HG03575 (cell line): ENCODE data around the gene CTSD.
"Not testable (repeated sequence)": the region's sequence is repeated elsewhere in the genome, so short reads cannot be mapped to it uniquely, and the experiment has no call there.

ENCODE experiments used
- ATAC-seq: cut with Tn5 transposase; IDR thresholded peaks from one replicate; pipeline ENCODE4 v1.9.1; 2021; ENCODE audit not compliant: unreplicated experiment, insufficient number of reproducible peaks, low FRiP score; ENCODE audit errors: extremely low read depth

Gene CTSD

DNA sequence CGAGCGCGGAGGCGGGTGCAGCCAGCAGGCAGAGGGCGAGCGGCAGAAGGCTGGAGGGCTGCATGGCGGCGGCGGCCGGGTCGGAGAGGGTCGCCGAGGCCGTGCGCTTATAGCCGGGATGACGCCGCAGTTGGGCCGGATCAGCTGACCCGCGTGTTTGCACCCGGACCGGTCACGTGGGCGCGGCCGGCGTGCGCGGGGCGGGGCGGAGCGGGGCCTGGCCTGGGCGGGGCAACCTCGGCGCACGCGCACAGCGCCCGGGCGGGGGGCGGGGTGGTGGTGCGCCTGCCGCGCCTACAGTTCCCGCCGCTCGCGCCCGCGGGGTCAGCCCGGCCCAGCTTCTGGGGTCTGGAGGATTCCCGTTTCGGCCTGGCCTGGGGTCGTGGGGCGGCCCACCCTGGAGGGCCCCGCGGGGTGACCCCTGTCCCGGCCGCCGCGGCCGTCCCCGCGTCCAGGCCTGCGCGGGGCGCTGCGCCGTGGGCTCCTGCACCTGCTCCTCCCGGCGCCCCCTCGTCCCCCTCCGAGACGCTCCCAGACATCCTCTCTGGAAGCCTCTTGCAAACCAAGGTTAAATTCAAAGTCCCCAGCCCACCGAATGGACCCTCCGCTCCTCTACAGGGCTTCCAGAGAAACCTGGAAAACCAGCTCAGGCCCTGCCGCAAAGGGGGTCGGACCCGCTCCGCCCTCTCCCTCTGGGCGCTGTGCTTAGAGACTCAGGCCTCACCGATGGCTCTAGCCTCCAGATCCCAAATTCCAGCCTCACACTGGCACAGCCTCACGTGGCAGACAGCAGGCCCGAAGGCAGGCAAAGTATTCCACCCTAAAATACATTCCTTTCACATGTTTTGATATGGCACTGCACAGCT lies at the start of gene CTSD:
Gene CTSD (minus strand): TSS at position 132 of the 866 bp plus-strand sequence. CDS start 68 bp downstream, at position 64.
- ATAC-seq = no peak

GRCh38 chr11:1813356-1813755 lies 49.6 kb upstream of the CTSD start:
- ATAC-seq = not testable (repeated sequence)

GRCh38 chr11:1812801-1813200 lies 49.1 kb upstream of the CTSD start:
- no peak for ATAC-seq

DNA sequence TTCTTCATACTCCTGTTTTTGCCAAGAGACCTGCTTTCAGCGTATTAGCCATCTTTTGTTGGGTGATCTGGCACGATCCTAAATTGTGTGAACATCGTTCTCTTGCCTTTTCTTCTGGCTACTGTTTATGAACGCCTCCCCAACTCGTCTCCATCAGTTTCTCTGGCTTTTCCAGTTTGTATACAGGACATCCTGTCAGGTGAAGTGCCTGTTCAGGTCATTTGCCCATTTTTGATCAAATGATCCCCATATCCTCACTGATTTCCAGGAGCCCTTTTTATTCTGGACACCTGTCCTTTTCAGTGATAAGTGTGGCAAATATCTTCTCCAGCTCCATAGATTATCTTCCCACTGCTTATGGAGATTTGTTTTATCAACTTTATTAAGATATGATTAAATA lies 48.5 kb upstream of the CTSD start:
- ATAC-seq = no peak

GRCh38 chr11:1810761-1811160 lies 47.0 kb upstream of the CTSD start:
- ATAC-seq = no peak

DNA sequence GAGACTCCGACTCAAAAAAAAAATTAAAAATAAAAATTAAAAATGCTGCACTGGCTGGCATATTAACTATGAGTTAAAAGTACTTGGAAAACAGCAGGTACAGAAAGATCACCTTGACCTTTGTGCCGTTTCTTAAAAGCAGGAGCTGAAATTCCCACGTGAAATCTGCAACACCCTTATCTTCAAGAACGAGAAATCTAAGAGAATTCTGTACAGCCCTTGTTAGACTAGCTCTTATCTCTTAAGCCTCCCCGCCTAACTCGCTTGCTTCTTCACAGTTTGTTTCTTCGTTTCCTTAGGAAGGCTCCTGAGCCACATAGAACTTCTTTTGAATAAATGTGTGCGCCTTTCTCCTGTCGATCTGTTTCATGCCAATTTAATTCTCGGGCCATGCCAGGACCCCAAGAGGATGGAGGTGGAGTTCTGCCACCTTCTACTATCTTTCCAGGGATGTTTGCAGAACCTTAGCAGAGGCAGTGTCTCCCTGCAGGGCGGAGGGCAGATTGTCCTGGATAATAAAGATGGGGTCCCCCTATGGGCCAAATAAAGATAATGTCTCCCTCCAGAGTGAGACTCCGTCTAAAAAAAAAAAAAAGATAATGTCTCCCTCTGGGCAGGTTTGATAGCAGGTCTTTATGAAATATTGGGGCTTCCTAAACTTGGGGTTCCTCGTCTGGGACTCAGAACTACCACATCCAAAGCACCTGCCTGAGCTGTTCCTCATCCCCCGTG lies 43.7 kb upstream of the CTSD start:
- ATAC-seq = no peak

- ATAC-seq = no peak
These were observed 41.8 kb upstream of the CTSD start for GRCh38 chr11:1805525-1805924.

DNA sequence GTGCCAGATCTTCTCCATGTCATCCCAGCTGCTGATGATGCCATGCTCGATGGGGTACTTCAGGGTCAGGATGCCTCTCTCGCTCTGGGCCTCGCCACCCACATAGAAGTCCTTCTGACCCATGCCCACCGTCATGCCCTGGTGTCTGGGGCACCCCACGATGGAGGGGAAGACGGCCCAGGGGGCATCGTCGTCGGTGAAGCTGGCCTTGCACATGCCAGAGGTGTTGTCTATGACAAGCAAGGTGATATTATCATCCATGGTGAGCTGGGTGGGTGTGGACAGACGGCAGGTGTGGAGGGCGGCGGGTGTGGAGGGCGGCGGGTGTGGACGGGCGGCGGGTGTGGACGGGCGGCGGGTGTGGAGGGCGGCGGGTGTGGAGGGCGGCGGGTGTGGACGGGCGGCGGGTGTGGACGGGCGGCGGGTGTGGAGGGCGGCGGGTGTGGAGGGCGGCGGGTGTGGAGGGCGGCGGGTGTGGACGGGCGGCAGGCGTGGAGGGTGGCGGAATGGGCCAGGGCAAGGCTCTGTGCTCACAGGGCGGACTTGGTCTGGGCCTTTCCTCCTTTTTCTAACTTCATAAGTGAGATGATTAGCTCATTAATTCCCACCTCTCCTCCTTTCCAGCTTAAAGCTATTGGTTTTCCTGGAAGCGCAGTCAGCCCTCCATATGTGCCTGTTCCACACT lies 40.2 kb upstream of the CTSD start:
- not testable (repeated sequence) for ATAC-seq

- ATAC-seq = no peak
These were observed 39.5 kb upstream of the CTSD start for GRCh38 chr11:1803246-1803645.

DNA sequence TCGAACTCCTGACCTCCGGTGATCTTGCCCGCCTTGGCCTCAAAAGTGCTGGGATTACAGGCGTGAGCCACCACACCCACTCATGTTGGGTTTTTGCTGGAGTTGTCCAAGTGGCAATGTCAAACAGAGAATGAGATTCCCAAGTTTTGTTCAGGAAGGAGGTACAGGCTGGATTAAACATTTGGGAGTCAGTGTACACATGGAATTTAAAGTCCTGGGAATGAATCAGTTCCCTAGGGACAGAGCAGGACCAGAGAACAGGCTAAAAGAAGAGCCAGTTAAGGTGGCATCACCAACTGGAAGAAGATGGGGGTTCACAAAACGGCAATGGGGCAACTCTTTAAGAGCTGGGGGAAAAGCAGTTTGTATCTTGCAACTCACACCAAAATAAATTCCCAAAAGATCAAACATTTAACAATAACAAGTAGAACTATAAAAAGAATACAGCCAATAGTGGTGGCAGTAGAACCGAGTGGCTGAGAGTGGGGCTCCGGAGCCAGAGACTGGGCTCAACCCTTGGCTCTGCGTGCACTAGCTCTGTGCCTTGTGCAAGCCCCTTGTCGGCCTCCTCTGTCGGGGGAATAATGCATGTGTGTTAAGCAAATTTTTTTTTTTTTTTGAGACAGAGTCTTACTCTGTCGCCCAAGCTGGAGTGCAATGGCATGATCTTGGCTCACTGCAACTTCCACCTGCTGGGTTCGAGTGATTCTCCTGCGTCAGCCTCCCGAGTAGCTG lies 33.8 kb upstream of the CTSD start:
- no peak for ATAC-seq

DNA sequence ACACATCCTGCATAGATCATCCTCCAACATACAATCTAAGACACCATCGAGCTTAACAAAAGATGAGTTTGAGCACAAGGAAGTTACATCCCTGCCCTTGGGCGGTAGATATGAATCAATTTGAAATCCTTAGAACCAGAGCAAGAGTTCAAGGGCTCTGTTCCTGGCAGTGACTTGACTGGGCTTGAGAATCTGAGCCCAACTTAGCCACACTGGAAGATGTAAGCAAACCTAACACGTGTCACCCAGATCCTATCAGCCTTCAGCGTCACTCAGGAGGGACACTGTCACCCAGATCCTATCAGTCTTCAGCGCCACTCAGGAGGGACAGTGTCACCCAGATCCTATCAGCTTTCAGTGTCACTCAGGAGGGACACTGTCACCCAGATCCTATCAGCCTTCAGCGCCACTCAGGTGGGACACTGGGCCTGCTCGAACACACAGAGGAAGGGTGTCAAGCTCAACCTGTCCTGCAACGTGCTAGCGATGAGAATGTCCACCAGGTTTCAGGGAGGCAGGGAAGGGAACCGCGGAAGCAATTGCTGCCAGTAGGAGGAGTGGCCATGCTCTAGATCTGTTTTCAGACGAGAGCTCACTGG lies 32.8 kb upstream of the CTSD start:
- ATAC-seq = no peak

DNA sequence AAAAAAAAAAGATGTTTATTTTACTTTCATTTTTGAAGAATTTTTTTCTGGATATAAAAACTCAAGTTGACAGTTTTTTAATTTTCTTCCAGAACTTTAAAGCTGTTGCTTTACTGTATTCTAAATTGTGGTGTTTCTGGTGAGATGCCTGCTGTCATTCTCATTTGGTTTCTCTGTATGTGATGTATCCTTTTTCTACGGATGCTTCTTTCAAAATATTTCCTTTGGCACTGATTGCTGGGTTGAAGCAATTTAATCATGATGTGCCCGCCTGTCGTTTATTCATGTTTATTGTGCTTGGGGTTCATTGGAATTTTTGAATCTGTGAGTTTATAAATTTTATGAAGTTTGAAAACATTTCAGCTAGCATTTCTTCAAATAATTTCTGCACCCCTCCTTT lies 29.4 kb upstream of the CTSD start:
- ATAC-seq = no peak

DNA sequence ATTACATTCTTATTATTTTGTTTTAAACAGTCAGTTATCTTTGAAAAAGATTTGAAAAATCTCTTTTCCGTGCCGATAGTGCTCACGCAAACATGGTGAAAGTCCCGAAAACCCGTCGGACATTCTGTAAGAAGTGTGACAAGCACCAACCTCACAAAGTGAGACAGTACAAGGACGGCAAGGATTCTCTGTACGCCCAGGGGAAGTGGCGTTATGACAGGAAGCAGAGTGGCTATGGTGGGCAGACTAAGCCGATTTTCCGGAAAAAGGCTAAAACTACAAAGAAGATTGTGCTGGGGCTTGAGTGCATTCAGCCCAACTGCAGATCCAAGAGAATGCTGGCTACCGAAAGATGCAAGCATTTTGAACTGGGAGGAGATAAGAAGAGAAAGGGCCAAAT lies 28.7 kb upstream of the CTSD start:
- no peak for ATAC-seq

GRCh38 chr11:1791912-1792311 lies 28.2 kb upstream of the CTSD start:
- ATAC-seq = no peak

DNA sequence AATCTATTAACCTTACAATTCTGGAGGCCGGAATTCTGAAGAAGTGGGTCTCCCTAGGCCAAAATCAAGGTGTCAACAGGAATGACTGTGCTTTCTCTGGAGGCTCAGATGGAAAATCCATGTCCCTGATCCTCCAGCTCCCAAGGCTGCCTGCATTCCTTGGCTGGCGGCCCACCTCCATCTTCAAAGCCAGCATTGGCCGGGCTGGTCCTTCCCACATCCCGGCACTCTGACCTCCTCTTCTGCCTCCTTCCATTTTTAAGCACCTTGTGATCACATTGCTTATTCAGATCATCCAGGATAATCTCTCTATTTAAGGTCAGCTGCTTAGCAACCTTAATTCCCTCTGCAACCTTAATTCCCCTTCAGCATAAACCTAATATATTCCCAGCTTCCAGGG lies 22.7 kb upstream of the CTSD start:
- no peak for ATAC-seq

- ATAC-seq = no peak
These were observed 22.2 kb upstream of the CTSD start for GRCh38 chr11:1785749-1786413.

DNA sequence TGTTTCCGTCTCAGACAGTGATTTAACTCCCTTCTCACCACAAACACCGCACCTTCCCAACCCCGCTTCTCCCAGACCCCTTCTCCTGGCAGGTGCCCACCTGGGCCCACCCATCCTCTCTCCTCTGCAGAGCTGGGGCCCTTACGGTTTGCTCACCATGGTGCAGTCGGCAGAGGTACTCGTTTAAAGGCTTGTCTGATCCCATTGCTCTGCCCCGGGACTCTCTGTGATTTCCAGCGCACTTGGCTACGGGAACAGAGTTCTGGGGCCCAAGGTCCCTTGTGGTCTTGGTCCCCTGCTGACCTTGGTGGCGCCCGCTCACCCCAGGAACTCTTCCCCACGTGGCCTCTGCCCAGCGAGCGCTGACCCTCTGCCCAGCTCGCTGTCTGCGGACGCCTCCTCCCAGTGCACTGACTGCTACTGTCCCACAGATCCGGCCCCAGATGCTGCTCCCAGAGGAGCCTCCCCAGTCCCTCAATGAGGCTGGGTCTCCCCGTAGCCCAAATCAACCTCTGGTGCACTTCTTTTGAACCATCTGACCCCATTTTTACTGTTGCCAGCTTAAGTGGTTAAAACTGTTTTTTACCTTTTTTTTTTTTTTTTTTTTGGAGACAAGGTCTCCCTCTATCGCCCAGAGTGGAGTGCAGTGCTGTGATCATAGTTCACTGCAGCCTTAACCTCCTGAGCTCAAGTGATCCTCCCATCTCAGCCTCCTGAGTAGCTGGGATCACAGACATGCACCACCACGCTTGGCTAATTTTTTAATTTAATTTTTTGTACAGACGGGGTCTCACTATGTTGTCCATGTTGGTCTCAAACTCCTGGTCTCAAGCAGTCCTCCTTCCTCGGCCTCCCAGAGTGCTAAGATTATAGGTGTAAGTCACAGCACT lies 21.3 kb upstream of the CTSD start:
- no peak for ATAC-seq
